GM20000 (cell line): Measurements from ENCODE around the gene OS9.
A peak's percentile ranks its signal among the peaks of the same experiment; 100 is the strongest.

Experiments used
- DNase-seq: peaks from one replicate; pipeline ENCODE4 v3.0.0; 2012; ENCODE audit warnings: low spot score
- CTCF ChIP-seq: IDR thresholded peaks from 2 replicates; pipeline ENCODE4 v1.5.1; 2012; ENCODE audit warnings: mild to moderate bottlenecking, control low read depth; ENCODE audit errors: extremely low read depth, missing control alignments

The OS9 gene

GRCh38 chr12:57727758-57728395 lies 33.9 kb downstream of the OS9 start:
- no peak for DNase-seq
- TF ChIP-seq CTCF: no peak

- peak; percentile 13 for DNase-seq
- no peak for TF ChIP-seq CTCF
These were observed 35.5 kb downstream of the OS9 start for GRCh38 chr12:57729321-57729844.

- DNase-seq: no peak
- TF ChIP-seq CTCF: no peak
These were observed 36.6 kb downstream of the OS9 start for GRCh38 chr12:57730336-57731067.

- no peak for TF ChIP-seq CTCF
- DNase-seq: no peak
These were observed 37.6 kb downstream of the OS9 start for GRCh38 chr12:57731411-57732080.

- no peak for DNase-seq
These were observed 38.3 kb downstream of the OS9 start for GRCh38 chr12:57732270-57732669.

GRCh38 chr12:57732726-57733593 lies 39.0 kb downstream of the OS9 start:
- no peak for TF ChIP-seq CTCF
- DNase-seq: no peak

More at GRCh38 chr12:57732270-57732669, 38.3 kb downstream of the OS9 start:
- TF ChIP-seq CTCF: no peak
